HepG2 (cell line): ENCODE data around the gene LRTM2. TPM values are rescaled to one million over a fixed set of nuclear protein-coding genes. Genes with fewer than 3 reads are reported as not detected.

Experiments used
- ATM ChIP-seq: fragments of 450-650 bp; IDR thresholded peaks from 2 replicates; pipeline ENCODE4 v1.7.1; 2017; ENCODE audit warnings: mild to moderate bottlenecking, borderline replicate concordance
- CBX5 ChIP-seq: sonication (generic); formaldehyde crosslinking; IDR thresholded peaks from 2 replicates; pipeline ENCODE4 v1.4.0; 2020; ENCODE audit warnings: missing genetic modification reagents, borderline replicate concordance
- CENPX ChIP-seq: sonication (generic); formaldehyde crosslinking; IDR thresholded peaks from 2 replicates; pipeline ENCODE4 v1.9.0; 2021; ENCODE audit warnings: mild to moderate bottlenecking, missing genetic modification reagents, moderate library complexity
- DNMT1 ChIP-seq: sonication (generic); formaldehyde crosslinking; IDR thresholded peaks from 2 replicates; pipeline ENCODE4 v1.5.1; 2020; ENCODE audit warnings: mild to moderate bottlenecking, missing genetic modification reagents
- E2F5 ChIP-seq: sonication (generic); formaldehyde crosslinking; conservative IDR thresholded peaks from 2 replicates; pipeline ENCODE4 v1.4.0; 2020; ENCODE audit warnings: missing genetic modification reagents
- ELF4 ChIP-seq: sonication (generic); formaldehyde crosslinking; IDR thresholded peaks from 2 replicates; pipeline ENCODE4 v1.5.0; 2020; ENCODE audit warnings: missing genetic modification reagents, mild to moderate bottlenecking, moderate library complexity, borderline replicate concordance
- ETV5 ChIP-seq: IDR thresholded peaks from 2 replicates; pipeline ENCODE4 v1.6.1; 2018; ENCODE audit warnings: missing biosample characterization, missing genetic modification reagents, inconsistent platforms, borderline replicate concordance
- MTERF4 ChIP-seq: sonication (generic); formaldehyde crosslinking; IDR thresholded peaks from 2 replicates; pipeline ENCODE4 v1.8.0; 2023; ENCODE audit warnings: mild to moderate bottlenecking, missing genetic modification reagents
- MXD3 ChIP-seq: IDR thresholded peaks from 2 replicates; pipeline ENCODE4 v1.6.1; 2016; ENCODE audit warnings: mild to moderate bottlenecking, missing biosample characterization, missing genetic modification reagents
- RBAK ChIP-seq: sonication (generic); formaldehyde crosslinking; IDR thresholded peaks from 2 replicates; pipeline ENCODE4 v1.5.1; 2020; ENCODE audit warnings: mild to moderate bottlenecking, missing genetic modification reagents
- SIX4 ChIP-seq: sonication (generic); formaldehyde crosslinking; IDR thresholded peaks from 2 replicates; pipeline ENCODE4 v1.4.0; 2020; ENCODE audit warnings: missing genetic modification reagents
- TAF1 ChIP-seq: sonication (generic); formaldehyde crosslinking; IDR thresholded peaks from 2 replicates; pipeline ENCODE4 v1.4.0; 2020; ENCODE audit warnings: missing genetic modification reagents
- WIZ ChIP-seq: sonication (generic); formaldehyde crosslinking; IDR thresholded peaks from 2 replicates; pipeline ENCODE4 v1.5.1; 2020; ENCODE audit warnings: mild to moderate bottlenecking, missing genetic modification reagents
- ZBTB21 ChIP-seq: sonication (generic); formaldehyde crosslinking; IDR thresholded peaks from 2 replicates; pipeline ENCODE4 v1.4.0; 2020; ENCODE audit warnings: missing genetic modification reagents
- ZNF382 ChIP-seq: sonication (generic); formaldehyde crosslinking; IDR thresholded peaks from 2 replicates; pipeline ENCODE4 v1.5.0; 2020; ENCODE audit warnings: missing genetic modification reagents, mild to moderate bottlenecking, borderline replicate concordance
- ZNF615 ChIP-seq: sonication (generic); formaldehyde crosslinking; IDR thresholded peaks from 2 replicates; pipeline ENCODE4 v1.5.0; 2020; ENCODE audit warnings: mild to moderate bottlenecking, missing genetic modification reagents, borderline replicate concordance
- ZNF768 ChIP-seq: sonication (generic); formaldehyde crosslinking; IDR thresholded peaks from 2 replicates; pipeline ENCODE4 v1.4.0; 2020; ENCODE audit warnings: missing genetic modification reagents
- ZNF782 ChIP-seq: sonication (generic); formaldehyde crosslinking; IDR thresholded peaks from 2 replicates; pipeline ENCODE4 v1.4.0; 2020; ENCODE audit warnings: missing genetic modification reagents, mild to moderate bottlenecking, borderline replicate concordance
- ZNF788 ChIP-seq: sonication (generic); formaldehyde crosslinking; IDR thresholded peaks from 2 replicates; pipeline ENCODE4 v1.5.0; 2020; ENCODE audit warnings: mild to moderate bottlenecking, missing genetic modification reagents, borderline replicate concordance
- ZNF850 ChIP-seq: sonication (generic); formaldehyde crosslinking; conservative IDR thresholded peaks from 2 replicates; pipeline ENCODE4 v1.9.0; 2021; ENCODE audit warnings: mild to moderate bottlenecking, missing genetic modification reagents
- ZSCAN12 ChIP-seq: sonication (generic); formaldehyde crosslinking; IDR thresholded peaks from 2 replicates; pipeline ENCODE4 v1.9.0; 2021; ENCODE audit warnings: mild to moderate bottlenecking, missing genetic modification reagents
- polyA plus RNA-seq, 8 experiments: library from polyadenylated mRNA; depleted of rRNA in 3 of 8; stranded (reverse) in 7 of 8; unstranded in 1 of 8; fragments of >200 nt; fragmentation: Illumina TruSeq in 4 of 8; extraction: Trizol in 4 of 8; gene quantifications; 2 replicates each; pipeline versions ENCODE4 v1.2.1 to v1.2.3, GENCODE V29; 2011 to 2016; ENCODE audit warnings: low read depth in 4 of 8, missing spikeins in 1 of 8, mixed read lengths in 1 of 8; ENCODE audit not compliant: insufficient read depth in 1 of 8
- total RNA-seq, 5 experiments: library from RNA; depleted of rRNA; stranded (reverse); fragments of >200 nt; fragmentation: Illumina TruSeq; extraction: Trizol; gene quantifications; 2 replicates each; pipeline ENCODE4 v1.2.3, GENCODE V29; 2016; ENCODE audit warnings: low read depth in 1 of 5
- TF ChIP-seq, protein P1 (sequence below): sonication (generic); formaldehyde crosslinking; IDR thresholded peaks from 2 replicates; pipeline ENCODE4 v1.5.0; 2020; ENCODE audit warnings: missing genetic modification reagents
- TF ChIP-seq, protein P2 (sequence below): sonication (generic); formaldehyde crosslinking; IDR thresholded peaks from 2 replicates; pipeline ENCODE4 v1.5.0; 2020; ENCODE audit warnings: mild to moderate bottlenecking, missing genetic modification reagents
- TF ChIP-seq, protein P3 (sequence below): sonication (generic); formaldehyde crosslinking; IDR thresholded peaks from 2 replicates; pipeline ENCODE4 v1.4.0; 2020; ENCODE audit warnings: missing genetic modification reagents

The LRTM2 gene
- total and polyA plus RNA-seq, 2 of the 13 experiments (the other 11 are each of a cell fraction or from before 2014, with no cell fraction given): 0.09 TPM; not detected in 1

GRCh38 chr12:1811281-1811947 lies 9.0 kb upstream of the LRTM2 start (continued):
- no peak for TF ChIP-seq MXD3 (CRISPR knock-in tag)
- peak; percentile 86 for TF ChIP-seq ETV5 (CRISPR knock-in tag)
- no peak for TF ChIP-seq ELF4
- TF ChIP-seq ATM: no peak
- no peak for TF ChIP-seq ZNF788 (CRISPR knock-in tag)
- TF ChIP-seq E2F5 (CRISPR knock-in tag): no peak
- no peak for TF ChIP-seq ZNF382 (CRISPR knock-in tag)
- TF ChIP-seq, protein P1, sequence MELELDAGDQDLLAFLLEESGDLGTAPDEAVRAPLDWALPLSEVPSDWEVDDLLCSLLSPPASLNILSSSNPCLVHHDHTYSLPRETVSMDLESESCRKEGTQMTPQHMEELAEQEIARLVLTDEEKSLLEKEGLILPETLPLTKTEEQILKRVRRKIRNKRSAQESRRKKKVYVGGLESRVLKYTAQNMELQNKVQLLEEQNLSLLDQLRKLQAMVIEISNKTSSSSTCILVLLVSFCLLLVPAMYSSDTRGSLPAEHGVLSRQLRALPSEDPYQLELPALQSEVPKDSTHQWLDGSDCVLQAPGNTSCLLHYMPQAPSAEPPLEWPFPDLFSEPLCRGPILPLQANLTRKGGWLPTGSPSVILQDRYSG (CRISPR knock-in tag): no peak
- TF ChIP-seq, protein P2, sequence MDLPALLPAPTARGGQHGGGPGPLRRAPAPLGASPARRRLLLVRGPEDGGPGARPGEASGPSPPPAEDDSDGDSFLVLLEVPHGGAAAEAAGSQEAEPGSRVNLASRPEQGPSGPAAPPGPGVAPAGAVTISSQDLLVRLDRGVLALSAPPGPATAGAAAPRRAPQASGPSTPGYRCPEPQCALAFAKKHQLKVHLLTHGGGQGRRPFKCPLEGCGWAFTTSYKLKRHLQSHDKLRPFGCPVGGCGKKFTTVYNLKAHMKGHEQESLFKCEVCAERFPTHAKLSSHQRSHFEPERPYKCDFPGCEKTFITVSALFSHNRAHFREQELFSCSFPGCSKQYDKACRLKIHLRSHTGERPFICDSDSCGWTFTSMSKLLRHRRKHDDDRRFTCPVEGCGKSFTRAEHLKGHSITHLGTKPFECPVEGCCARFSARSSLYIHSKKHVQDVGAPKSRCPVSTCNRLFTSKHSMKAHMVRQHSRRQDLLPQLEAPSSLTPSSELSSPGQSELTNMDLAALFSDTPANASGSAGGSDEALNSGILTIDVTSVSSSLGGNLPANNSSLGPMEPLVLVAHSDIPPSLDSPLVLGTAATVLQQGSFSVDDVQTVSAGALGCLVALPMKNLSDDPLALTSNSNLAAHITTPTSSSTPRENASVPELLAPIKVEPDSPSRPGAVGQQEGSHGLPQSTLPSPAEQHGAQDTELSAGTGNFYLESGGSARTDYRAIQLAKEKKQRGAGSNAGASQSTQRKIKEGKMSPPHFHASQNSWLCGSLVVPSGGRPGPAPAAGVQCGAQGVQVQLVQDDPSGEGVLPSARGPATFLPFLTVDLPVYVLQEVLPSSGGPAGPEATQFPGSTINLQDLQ: no peak
- TF ChIP-seq ZNF850 (CRISPR knock-in tag): no peak
- TF ChIP-seq RBAK (CRISPR knock-in tag): no peak
- no peak for TF ChIP-seq CBX5 (CRISPR knock-in tag)
- no peak for TF ChIP-seq CENPX (CRISPR knock-in tag)
- no peak for TF ChIP-seq SIX4 (CRISPR knock-in tag)
- peak; percentile 68; the same call in 1 of the 2 replicates for TF ChIP-seq DNMT1 (CRISPR knock-in tag)
- TF ChIP-seq TAF1: peak; percentile 60; the same call in 1 of the 2 replicates
- peak; percentile 79 for TF ChIP-seq ZNF768 (CRISPR knock-in tag)
- TF ChIP-seq, protein P3, sequence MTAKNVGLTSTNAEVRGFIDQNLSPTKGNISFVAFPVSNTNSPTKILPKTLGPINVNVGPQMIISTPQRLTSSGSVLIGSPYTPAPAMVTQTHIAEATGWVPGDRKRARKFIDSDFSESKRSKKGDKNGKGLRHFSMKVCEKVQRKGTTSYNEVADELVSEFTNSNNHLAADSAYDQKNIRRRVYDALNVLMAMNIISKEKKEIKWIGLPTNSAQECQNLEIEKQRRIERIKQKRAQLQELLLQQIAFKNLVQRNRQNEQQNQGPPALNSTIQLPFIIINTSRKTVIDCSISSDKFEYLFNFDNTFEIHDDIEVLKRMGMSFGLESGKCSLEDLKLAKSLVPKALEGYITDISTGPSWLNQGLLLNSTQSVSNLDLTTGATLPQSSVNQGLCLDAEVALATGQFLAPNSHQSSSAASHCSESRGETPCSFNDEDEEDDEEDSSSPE (CRISPR knock-in tag): no peak
- TF ChIP-seq ZSCAN12: no peak
- TF ChIP-seq WIZ: no peak; the same call in 1 of the 2 replicates
- TF ChIP-seq ZBTB21: no peak
- TF ChIP-seq ZNF782 (CRISPR knock-in tag): no peak
- no peak for TF ChIP-seq MTERF4 (CRISPR knock-in tag)
- no peak for TF ChIP-seq ZNF615 (CRISPR knock-in tag)
